ENCODE measurements around the gene ADORA2A.
A peak's percentile ranks its signal among the peaks of the same experiment; 100 is the strongest.

Gene ADORA2A

DNA sequence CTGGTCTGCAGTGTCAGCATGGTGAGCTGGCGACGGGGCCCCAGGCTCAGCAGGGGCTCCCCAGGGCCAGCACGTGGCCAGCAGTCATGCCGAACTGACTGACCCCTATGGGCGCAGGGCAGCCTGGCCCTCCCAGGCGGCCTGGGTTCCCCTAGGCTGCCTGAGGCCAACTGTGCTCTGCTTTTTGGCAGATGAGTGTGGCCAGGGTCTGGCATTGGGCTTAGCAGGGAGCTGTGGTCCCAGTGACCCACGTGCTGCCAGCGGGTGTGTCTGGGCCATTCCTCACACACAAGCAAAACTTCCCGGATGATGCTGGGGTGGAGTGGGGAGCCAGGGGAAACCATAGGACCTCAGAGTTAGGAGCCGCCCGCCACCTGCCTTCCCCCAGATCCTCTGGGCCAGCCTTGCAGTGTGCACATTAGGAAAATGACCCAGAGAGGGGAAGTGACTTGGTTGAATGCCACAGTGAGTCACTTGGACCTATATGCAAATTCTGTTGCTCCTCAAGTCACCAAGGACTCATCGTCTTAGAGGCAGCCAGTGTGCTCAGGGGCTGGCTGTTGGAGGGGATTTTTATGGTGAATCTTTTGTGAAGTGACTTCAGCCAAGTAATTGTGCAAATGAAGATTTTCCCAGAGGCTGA lies 6.5 kb downstream of the ADORA2A start:
- no peak for DNase-seq

DNA sequence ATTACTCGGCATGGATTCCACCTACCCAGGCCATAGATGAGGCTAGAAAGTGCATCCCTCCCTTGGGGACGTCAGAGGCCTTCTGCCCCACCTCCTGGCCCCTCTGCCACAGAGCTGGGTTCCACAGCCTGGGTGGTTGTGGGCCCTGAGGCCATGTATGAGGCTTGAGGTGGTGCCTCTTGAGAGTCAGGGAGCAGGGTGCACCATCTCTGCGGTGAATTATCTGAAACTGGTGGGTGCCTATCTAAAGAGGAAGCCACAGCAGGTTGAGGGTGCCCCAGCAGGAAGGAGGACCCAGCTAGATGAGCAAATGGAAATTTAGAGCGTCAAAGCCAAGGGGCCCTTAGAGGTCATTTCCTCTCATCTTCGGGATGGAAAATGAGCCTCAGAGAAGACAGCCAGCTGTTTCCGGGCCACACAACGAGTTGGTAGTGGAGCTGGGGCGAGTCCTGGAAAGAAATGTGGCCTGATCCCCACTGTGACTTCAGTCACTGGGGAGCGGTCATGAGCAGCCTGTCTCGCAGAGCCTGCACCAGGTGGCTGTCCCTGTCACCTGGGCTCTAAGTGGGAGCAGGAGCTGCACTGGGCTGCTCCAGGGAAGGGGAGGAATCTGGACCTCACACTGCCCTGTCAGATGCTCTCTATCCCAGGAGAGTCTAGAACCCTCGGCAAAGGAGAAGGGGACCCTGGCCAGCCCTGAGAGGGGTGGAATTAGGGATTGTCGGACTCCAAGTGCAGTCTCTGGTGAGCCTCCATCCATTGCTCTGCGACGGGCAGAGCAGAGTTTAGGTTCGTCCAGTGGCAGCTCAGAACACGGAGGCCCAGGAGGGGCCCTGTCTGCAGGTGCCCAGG lies 7.3 kb downstream of the ADORA2A start:
- peak; percentile 66 for DNase-seq

DNA sequence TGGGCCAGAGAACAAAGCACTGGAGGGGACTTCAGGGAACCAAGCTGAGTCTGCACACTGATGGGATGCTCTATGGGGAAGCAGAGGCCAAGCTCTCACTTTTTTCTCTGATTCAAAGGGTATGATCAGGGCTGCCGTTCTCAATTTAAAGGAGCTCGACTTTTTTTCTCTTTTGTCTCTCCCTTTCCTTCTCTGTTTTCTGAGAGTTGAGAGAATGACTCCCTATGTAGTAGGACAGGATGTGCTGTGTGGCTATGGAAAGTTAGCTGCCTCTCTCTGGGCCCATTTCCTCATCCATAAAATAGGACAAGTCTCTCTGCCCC lies 7.9 kb downstream of the ADORA2A start:
- no peak for DNase-seq

DNA sequence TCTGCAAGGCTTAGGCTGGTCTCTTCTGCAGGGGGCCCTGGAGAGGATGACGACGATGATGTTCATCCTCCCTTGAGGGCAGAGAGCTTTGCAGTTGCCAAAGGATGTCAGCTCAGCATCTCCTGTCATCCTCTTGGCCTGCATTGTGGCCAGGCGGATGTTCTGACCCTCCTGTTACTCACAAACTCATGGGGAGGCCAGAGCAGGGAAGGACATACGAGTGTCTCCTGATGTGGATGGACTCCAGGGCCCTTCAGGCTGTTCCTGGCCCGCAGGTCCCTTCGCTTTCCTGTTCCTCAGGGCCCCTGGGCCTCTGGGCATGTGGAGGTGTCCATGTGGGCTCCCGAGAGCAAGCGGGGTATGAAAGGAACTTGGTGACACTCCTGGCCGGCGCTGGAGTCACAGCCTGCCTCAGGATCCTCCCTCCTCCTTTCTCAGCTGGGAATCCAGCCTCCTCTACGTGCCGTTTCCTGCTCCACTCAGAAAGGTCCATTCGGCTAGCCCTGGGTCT lies 8.5 kb downstream of the ADORA2A start:
- DNase-seq: no peak

DNA sequence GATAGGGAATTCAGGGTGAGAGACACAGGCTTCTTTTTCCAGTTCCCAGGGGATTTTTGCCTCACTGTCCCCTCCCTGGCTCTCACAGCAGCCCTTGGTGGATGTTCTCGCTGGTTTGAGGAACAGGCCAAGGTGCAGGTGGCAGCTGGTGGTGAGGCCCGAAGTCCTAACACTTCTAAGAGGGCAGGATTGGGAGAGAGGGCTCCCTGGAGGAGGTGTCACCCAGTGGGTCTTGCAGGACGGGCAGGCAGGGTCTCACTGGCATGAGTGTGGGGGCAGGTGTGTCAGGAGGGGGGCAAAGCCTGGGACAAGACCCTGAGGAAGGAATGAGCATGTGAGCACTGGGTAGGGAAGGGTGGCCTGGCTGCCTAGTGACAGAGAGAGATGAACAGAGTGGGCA lies 9.2 kb downstream of the ADORA2A start:
- DNase-seq: no peak

DNA sequence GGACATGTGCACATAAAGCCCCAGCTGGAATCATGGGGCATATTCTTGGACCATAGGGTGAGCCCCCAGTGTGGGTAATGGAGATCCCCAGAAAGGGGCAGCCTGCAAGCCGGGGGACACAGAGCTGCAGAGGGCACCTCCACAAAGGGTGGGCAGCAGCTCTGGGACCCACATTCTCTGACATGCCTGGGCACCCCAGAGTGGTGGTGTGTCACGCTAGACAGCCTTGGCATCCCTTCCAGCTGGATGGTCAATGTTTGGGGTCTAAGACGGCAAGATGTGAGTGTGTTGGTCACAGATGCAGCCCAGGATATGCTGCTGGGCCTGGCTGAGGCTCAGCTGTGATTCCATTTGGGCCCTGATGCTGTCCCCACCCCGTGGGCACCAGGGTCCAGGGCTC lies 9.7 kb downstream of the ADORA2A start:
- DNase-seq: no peak

DNA sequence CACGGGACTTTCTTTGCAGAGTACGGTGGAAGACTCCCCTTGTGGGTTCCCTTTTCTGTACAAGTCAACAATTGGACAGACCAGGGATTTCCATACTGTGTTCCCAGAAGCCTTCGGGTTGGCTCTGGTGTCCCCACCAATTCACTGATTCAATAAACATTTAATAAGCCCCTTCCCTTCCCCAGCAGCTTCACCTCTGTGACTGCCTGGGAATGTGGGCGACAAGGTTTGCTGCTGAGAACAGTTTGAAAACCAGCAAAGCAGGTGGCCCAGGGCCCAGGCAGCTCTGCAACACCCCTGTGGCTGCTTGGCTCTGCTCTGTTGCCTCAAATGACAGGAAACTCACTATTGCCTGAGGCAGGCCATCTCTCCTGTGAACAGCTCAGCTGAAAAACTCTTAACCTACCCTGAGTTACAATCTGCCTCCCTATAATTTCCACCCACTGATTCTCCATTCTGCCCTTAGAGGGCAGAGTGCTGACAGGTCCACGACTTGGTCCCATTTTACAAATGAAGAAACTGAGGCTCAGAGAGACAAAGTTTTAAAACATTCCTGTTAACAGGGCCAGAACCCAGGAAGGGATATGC lies 10.4 kb downstream of the ADORA2A start:
- DNase-seq: no peak

DNA sequence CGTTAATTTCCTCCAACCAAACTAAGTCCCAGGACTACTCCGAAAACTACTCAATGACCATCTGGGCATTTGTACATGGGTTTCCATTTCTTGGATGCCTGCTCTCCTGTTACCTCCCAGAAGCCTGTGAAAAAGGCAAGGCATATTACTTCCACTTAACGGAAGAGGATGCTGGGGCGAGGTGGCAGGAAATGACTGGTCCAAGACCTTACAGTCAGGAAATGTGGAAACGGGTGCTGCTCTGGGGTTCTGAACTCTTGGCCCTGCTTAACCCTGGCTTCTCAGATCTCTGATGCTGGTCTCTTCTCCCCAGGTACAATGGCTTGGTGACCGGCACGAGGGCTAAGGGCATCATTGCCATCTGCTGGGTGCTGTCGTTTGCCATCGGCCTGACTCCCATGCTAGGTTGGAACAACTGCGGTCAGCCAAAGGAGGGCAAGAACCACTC lies 12.9 kb downstream of the ADORA2A start:
- DNase-seq: no peak

DNA sequence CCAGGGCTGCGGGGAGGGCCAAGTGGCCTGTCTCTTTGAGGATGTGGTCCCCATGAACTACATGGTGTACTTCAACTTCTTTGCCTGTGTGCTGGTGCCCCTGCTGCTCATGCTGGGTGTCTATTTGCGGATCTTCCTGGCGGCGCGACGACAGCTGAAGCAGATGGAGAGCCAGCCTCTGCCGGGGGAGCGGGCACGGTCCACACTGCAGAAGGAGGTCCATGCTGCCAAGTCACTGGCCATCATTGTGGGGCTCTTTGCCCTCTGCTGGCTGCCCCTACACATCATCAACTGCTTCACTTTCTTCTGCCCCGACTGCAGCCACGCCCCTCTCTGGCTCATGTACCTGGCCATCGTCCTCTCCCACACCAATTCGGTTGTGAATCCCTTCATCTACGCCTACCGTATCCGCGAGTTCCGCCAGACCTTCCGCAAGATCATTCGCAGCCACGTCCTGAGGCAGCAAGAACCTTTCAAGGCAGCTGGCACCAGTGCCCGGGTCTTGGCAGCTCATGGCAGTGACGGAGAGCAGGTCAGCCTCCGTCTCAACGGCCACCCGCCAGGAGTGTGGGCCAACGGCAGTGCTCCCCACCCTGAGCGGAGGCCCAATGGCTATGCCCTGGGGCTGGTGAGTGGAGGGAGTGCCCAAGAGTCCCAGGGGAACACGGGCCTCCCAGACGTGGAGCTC lies 13.5 kb downstream of the ADORA2A start:
- DNase-seq: peak; percentile 21

DNA sequence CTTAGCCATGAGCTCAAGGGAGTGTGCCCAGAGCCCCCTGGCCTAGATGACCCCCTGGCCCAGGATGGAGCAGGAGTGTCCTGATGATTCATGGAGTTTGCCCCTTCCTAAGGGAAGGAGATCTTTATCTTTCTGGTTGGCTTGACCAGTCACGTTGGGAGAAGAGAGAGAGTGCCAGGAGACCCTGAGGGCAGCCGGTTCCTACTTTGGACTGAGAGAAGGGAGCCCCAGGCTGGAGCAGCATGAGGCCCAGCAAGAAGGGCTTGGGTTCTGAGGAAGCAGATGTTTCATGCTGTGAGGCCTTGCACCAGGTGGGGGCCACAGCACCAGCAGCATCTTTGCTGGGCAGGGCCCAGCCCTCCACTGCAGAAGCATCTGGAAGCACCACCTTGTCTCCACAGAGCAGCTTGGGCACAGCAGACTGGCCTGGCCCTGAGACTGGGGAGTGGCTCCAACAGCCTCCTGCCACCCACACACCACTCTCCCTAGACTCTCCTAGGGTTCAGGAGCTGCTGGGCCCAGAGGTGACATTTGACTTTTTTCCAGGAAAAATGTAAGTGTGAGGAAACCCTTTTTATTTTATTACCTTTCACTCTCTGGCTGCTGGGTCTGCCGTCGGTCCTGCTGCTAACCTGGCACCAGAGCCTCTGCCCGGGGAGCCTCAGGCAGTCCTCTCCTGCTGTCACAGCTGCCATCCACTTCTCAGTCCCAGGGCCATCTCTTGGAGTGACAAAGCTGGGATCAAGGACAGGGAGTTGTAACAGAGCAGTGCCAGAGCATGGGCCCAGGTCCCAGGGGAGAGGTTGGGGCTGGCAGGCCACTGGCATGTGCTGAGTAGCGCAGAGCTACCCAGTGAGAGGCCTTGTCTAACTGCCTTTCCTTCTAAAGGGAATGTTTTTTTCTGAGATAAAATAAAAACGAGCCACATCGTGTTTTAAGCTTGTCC lies 14.3 kb downstream of the ADORA2A start:
- DNase-seq: peak; percentile 23

DNA sequence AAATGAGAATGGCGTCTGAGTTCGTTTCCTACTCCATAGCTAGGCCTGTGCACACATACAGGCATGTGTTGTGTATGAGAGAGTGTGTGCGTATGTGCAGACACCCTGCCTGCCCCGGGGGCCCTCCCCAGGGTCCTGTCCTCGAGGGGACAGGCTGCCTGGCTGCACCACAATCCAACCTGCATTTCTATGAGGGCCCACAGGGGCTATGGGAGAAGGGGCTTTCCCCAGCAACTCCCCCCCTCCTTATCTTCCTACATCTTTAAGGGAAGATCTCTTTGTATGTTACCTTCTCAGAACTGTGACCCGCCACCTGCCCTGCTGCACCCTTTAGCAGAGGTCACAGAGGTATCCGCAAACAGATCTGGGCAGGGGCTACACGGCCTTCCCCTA lies 14.9 kb downstream of the ADORA2A start:
- DNase-seq: no peak

DNA sequence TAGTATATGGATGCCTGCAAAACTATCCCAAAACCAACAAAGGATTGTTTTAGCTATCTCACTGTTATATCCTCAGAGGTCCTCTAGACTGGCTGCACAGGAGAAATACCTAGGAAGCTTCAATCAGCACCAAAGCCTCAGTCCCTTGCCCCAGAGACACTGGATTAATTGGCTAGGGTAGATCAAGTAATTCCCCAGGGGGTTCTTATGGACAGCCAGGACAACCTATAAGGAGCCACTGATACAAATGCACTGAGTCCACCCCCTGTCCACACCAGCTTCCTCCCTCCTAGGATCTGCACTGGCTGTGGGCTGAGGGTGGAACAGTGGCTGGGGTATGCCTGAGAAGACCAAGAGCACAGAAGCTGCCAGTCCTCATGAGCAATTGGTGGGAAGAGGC lies 16.3 kb downstream of the ADORA2A start:
- DNase-seq: no peak

DNA sequence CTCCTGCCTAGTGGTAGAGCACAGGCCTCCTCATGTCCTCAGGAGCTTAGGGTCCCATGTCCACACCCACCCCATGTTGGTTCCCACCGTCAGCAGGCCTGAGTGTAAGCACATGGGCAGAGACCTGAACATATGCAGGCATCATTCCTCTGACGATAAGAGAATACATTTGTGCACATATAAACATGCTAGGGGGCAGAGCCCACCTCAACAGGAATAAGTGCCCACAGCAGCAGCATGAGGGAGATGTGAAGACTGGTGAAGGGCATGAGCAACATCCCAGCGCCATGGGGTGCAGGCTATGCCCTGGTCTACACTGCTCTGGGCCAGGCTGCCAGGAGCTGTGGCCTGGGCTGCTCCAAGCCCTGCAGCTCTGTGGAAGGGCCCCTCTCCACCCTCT lies 16.9 kb downstream of the ADORA2A start:
- DNase-seq: no peak

DNA sequence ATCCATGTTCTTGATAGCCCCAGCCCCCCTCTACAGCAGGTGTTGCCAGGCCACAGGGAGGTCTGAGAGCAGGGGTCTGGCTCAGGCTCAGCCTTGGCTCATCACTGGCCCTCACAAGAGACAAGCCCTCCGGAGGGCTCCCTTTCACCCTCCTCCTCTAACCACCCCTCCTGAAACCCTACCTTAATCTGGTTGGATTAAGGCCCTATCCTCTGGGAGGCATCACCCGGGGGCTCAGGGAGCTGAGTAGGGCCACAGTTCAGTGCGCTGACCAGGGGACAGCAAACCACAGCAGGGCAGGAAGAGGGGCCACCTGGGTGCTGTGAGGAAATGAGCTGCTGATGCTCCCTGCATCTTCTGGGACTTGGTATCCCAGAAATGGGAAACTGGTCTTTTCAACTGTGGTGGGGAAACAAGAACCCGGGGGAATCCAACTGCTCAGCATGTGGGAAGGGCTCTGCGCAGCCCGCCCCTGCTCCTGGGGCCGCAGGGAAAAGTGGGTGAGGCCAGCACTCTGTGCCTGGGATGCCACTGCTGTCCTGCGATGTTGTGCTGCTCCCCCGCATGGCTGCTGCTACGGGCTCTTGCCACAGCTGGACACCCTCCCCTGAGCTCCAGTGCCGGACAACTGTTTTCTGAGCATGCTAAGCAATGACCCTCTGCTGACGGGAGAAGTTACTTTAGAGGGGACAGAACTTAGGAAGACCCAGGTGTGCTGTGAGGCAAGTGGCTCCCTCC lies 17.5 kb downstream of the ADORA2A start:
- DNase-seq: no peak

DNA sequence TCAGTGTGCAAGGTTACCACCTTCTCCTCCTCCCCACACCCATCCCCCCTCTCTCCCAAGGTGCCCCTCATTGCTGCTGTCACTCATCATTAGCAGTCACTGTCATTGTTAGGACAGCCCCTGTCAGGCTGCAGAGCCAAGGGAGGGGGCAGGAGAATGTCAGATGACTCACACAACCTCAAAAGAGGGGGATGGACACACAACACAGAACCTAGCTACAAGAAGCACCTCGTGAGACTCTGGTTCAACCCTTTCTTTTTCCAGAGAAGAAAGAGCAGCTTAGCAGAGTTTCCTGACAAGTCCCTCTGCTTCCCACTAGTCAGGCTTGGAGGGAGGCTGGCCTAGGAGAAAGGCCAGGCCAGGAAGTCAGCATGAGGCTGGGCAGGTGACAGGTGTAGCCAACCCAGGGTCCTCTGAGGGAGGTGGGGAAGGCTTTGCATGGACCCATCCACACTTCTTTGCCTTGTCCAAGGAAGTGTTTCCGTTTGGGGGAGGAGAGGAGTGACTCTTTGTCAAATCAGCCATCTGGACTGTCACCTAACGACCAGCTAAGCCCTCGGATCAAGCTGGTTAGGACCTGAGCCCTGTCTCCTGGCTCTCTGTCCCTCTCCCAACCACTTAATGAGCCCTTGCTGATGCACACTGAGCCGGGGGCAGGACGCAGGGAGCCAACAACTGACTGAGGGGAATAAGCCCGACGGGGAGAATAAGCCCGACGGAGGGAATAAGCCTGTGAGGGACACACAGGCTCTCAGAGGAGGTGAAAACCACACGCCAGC lies 18.3 kb downstream of the ADORA2A start:
- no peak for DNase-seq

DNA sequence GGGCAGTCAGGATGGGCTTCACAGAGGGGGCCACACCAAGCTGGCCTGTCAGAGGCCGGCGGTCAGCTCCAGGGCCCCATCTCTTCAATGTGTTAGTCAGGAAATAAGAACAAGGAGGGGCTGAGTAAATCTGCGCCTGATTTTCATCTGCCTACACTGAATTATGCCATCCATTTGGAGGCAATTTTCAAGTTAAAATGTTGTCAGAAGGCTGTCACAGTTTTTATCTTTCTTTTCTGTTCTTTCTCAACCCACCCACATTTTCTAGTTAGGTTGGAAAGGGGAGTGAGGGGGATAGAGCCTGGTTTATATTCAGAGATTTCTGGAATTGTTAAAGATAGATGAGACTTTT lies 18.8 kb downstream of the ADORA2A start:
- no peak for DNase-seq

DNA sequence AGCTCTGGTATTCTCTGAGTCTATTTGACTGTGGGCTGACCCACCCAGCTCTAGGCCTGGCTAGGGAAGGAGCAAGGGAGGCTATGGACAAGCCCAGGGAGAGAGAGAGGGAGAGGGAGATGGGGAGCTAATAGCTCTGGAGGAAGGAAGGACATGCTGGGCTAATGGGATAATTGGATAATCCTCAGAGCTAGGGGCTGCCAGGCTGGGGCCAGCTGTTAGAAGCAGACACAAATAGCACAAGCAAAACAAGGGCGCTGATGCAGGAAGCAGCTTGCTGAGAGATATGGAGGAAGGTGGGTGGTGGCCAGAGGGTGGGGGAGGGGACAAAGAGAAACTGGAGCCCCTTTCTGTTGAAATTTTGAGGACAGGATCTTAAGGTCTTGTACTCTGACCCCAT lies 23.2 kb downstream of the ADORA2A start:
- DNase-seq: no peak

DNA sequence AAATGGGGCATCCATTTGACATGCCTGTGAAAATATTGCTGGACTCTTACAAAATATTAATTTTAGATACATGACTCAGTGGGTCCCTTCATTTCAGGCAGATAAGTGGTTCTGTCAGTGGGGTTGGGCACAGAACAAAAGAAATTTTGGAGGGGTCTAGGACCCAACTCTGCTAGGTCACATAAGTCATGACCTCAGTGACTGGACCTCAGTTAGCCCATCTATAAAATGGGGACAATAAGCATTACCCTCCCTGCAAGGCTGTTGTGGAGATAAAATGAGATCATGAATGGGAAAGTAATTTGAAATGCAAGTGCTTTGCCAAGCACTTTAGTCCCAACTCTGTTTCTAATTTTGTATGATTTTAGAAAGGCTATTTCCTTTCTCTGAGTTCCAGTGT lies 23.8 kb downstream of the ADORA2A start:
- DNase-seq: no peak

DNA sequence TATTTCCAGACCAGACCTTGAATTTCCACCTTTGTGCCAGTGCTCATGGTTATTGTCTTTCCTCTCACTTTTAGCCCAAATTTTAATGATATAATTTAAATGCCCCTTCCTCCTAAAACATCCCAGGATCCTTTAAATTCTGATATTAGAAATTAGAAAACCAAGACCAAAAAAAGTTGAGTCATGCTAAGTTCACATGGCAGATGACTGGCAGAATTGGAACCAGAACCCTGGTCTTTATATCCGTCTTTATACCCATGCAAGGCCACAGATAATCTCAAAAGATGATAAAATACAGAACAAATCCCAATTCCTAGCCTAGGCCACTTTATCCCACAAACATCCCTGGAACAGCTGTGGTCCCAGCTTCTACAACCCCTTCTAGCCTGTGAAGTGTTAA lies 26.5 kb downstream of the ADORA2A start:
- no peak for DNase-seq

DNA sequence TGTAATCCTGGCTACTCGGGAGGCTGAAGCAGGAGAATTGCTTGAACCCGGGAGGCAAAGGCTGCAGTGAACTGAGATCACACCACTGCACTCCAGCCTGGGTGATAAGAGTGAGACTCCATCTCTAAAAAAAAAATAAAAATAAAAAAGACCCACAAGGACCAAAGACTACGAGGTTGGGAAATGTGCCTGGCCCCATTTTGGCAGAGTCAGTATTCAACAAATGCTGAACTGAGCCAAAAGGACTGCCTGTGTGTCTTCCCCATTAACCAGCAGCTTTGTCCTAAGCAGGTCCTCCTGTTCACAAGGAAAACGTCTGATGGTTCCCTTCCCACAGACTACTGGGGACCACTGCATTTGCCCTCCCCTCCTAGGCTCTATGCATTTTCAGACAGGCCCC lies 27.6 kb downstream of the ADORA2A start:
- DNase-seq: no peak

Data from activated CD4-positive, CD25-positive, alpha-beta regulatory T cell treated with anti-CD3 and anti-CD28 coated beads, Interleukin-2, amount 50 U/mL, for 72 hours (primary cell).